HG03064 (cell line): Measurements from ENCODE around the gene ZNF326.

Experiments used
- ATAC-seq: cut with Tn5 transposase; IDR thresholded peaks from one replicate; pipeline ENCODE4 v1.9.1; 2021; ENCODE audit warnings: low read depth; ENCODE audit not compliant: unreplicated experiment

Gene ZNF326

GRCh38 chr1:90067194-90067931, 72.5 kb downstream of the ZNF326 start:
- no peak for ATAC-seq

GRCh38 chr1:90068611-90069280, 73.8 kb downstream of the ZNF326 start:
- ATAC-seq = no peak

- no peak for ATAC-seq
These were observed 79.2 kb downstream of the ZNF326 start for GRCh38 chr1:90074137-90074536.

GRCh38 chr1:90074566-90074965, 79.7 kb downstream of the ZNF326 start:
- ATAC-seq = no peak

GRCh38 chr1:90074970-90075391, 80.1 kb downstream of the ZNF326 start:
- ATAC-seq = no peak

GRCh38 chr1:90083995-90084394, 89.1 kb downstream of the ZNF326 start:
- no peak for ATAC-seq
